Loucy (cell line): ENCODE measurements around the gene PLXNA4.

Experiments
- H2AFZ ChIP-seq: fragments of 200-600 bp; sonication (generic); 2 replicates; pipeline ENCODE4 v1.6.0; 2016; ENCODE audit warnings: antibody characterized with exemption, mild to moderate bottlenecking, low read length, moderate library complexity
- H3F3A ChIP-seq: fragments of 200-600 bp; 2 replicates; pipeline ENCODE4 v1.6.0; 2016; ENCODE audit warnings: antibody characterized with exemption, low read depth, mild to moderate bottlenecking
- H3K27me3 ChIP-seq: fragments of 200-600 bp; sonication (generic); 2 replicates; pipeline ENCODE4 v1.6.1; 2014; ENCODE audit warnings: low read length, mild to moderate bottlenecking; ENCODE audit not compliant: insufficient read depth, poor library complexity, severe bottlenecking
- H3K36me3 ChIP-seq: fragments of 200-600 bp; sonication (generic); 2 replicates; pipeline ENCODE4 v1.6.1; 2016; ENCODE audit warnings: low read length; ENCODE audit not compliant: insufficient read depth
- H3K4me1 ChIP-seq: fragments of 200-600 bp; sonication (generic); 2 replicates; pipeline ENCODE4 v1.5.1; 2014; ENCODE audit warnings: low read length, mild to moderate bottlenecking; ENCODE audit not compliant: insufficient read depth, poor library complexity, severe bottlenecking
- H3K4me2 ChIP-seq: fragments of 200-600 bp; sonication (generic); 2 replicates; pipeline ENCODE4 v1.6.0; 2014; ENCODE audit warnings: antibody characterized with exemption, low read length, low read depth, mild to moderate bottlenecking; ENCODE audit not compliant: poor library complexity, severe bottlenecking
- H3K4me3 ChIP-seq: fragments of 200-600 bp; sonication (generic); 2 replicates; pipeline ENCODE4 v1.5.1; 2014; ENCODE audit warnings: low read length, mild to moderate bottlenecking, mixed read lengths; ENCODE audit not compliant: poor library complexity, severe bottlenecking
- H3K79me2 ChIP-seq: fragments of 200-600 bp; sonication (generic); 2 replicates; pipeline ENCODE4 v1.6.1; 2014; ENCODE audit warnings: low read length; ENCODE audit not compliant: insufficient read depth
- H3K9ac ChIP-seq: fragments of 200-600 bp; sonication (generic); 2 replicates; pipeline ENCODE4 v1.6.0; 2014; ENCODE audit warnings: mild to moderate bottlenecking, low read depth, low read length, moderate library complexity; ENCODE audit not compliant: poor library complexity, severe bottlenecking
- H3K9me2 ChIP-seq: fragments of 200-600 bp; sonication (generic); replicated peaks from 2 replicates; pipeline ENCODE4 v1.6.1; 2016; ENCODE audit warnings: low read depth, low read length, mixed read lengths
- H3K9me3 ChIP-seq: fragments of 200-600 bp; sonication (generic); 2 replicates; pipeline ENCODE4 v1.6.1; 2014; ENCODE audit warnings: mild to moderate bottlenecking, antibody characterized with exemption, low read length, low read depth; ENCODE audit not compliant: insufficient read depth
- H4K20me1 ChIP-seq: fragments of 200-600 bp; sonication (generic); 2 replicates; pipeline ENCODE4 v1.6.0; 2014; ENCODE audit warnings: antibody characterized with exemption, low read length, mild to moderate bottlenecking; ENCODE audit not compliant: insufficient read depth, poor library complexity, severe bottlenecking
- CTCF ChIP-seq: fragments of 200-600 bp; sonication (generic); conservative IDR thresholded peaks from 2 replicates; pipeline ENCODE4 v1.5.1; 2014; ENCODE audit warnings: mild to moderate bottlenecking, antibody characterized with exemption, low read length
- EZH2phosphoT487 ChIP-seq: fragments of 200-600 bp; IDR thresholded peaks from 2 replicates; pipeline ENCODE4 v1.6.1; 2018; ENCODE audit warnings: antibody characterized with exemption, mild to moderate bottlenecking, moderate library complexity, borderline replicate concordance

The PLXNA4 gene

GRCh38 chr7:132547821-132548220 is 28.4 kb downstream of the PLXNA4 start:
- no peak for TF ChIP-seq CTCF
- TF ChIP-seq EZH2phosphoT487: no peak
- no peaks in the 10 kb centered on the region for H3K79me2 ChIP-seq
- H3K9ac ChIP-seq: no peak overlapping the region
- H4K20me1 ChIP-seq: no peaks in the 10 kb centered on the region
- no peak overlapping the region for H3K4me3 ChIP-seq
- no peaks in the 10 kb centered on the region for H3K4me1 ChIP-seq
- H3F3A ChIP-seq: no peaks in the 10 kb centered on the region
- H3K4me2 ChIP-seq: no peak overlapping the region
- H2AFZ ChIP-seq: no peak overlapping the region
- no peaks in the 10 kb centered on the region for H3K36me3 ChIP-seq
- H3K27me3 ChIP-seq: no peaks in the 10 kb centered on the region
- no peaks in the 10 kb centered on the region for H3K9me2 ChIP-seq
- peaks cover 15% of the 10 kb centered on the region; the same call in 1 of the 2 replicates for H3K9me3 ChIP-seq

- H3K9me2 ChIP-seq: no peaks in the 10 kb centered on the region
- H3K27me3 ChIP-seq: no peaks in the 10 kb centered on the region
- no peak overlapping the region for H3K9ac ChIP-seq
- H3K4me1 ChIP-seq: no peaks in the 10 kb centered on the region
- no peaks in the 10 kb centered on the region for H3F3A ChIP-seq
- H3K9me3 ChIP-seq: peaks cover 14% of the 10 kb centered on the region; the same call in 1 of the 2 replicates
- H2AFZ ChIP-seq: no peak overlapping the region
- no peaks in the 10 kb centered on the region for H3K79me2 ChIP-seq
- TF ChIP-seq EZH2phosphoT487 (no peak), CTCF (no peak)
- H3K36me3 ChIP-seq: no peaks in the 10 kb centered on the region
- H4K20me1 ChIP-seq: no peaks in the 10 kb centered on the region
- H3K4me3 ChIP-seq: no peak overlapping the region
- H3K4me2 ChIP-seq: no peak overlapping the region
These were observed 29.7 kb downstream of the PLXNA4 start for GRCh38 chr7:132546366-132547127.

GRCh38 chr7:132545756-132546155 is 30.5 kb downstream of the PLXNA4 start:
- no peak overlapping the region for H3K4me3 ChIP-seq
- TF ChIP-seq EZH2phosphoT487: no peak
- no peak for TF ChIP-seq CTCF
- no peaks in the 10 kb centered on the region for H3K36me3 ChIP-seq
- no peaks in the 10 kb centered on the region for H3K9me2 ChIP-seq
- no peaks in the 10 kb centered on the region for H4K20me1 ChIP-seq
- H3K9ac ChIP-seq: no peak overlapping the region
- H3K9me3 ChIP-seq: peaks cover 8% of the 10 kb centered on the region; the same call in 1 of the 2 replicates
- no peaks in the 10 kb centered on the region for H3K79me2 ChIP-seq
- no peak overlapping the region for H2AFZ ChIP-seq
- no peak overlapping the region for H3K4me2 ChIP-seq
- no peaks in the 10 kb centered on the region for H3K27me3 ChIP-seq
- H3K4me1 ChIP-seq: no peaks in the 10 kb centered on the region
- no peaks in the 10 kb centered on the region for H3F3A ChIP-seq
